H4 (cell line): ENCODE results near the gene PRELID2. TPM values are rescaled to one million over a fixed set of nuclear protein-coding genes. Genes with fewer than 3 reads are reported as not detected.
"Not testable (repeated sequence)": the region's sequence is repeated elsewhere in the genome, so short reads cannot be mapped to it uniquely, and the experiment has no call there.

ENCODE experiments used
- DNase-seq: peaks from one replicate; pipeline ENCODE4 v3.0.0-alpha.2; 2015; ENCODE audit warnings: low spot score
- total RNA-seq: library from RNA; depleted of rRNA; stranded (reverse); fragments of >200 nt; shearing (Covaris generic); gene quantifications from 2 replicates; pipeline ENCODE4 v1.2.3, GENCODE V29; 2014; rRNA removed

PRELID2 gene
- total RNA-seq, 1 experiment from 2014 or later, result 8.9 TPM

DNA sequence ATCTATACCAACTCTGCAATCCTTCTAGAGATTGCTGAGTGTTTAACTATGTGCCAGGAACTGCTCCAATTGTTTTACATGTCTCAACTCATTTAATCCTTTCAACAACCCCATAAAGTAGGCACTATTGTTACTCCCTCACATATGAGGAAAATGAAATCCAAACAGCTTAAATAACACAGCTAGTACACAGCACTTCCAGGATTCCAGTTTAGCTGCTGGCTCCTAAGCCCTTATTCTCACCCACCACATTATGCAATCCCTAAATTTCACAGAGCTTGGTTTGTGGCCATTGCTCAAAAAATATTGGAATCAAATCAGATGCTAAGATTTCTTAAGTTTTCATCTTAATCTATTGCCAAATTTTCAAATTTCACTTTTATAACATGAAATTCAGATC is 84.9 kb downstream of the PRELID2 start:
- DNase-seq, result no peak

GRCh38 chr5:145743396-145744061 is 91.6 kb downstream of the PRELID2 start:
- DNase-seq, result no peak

DNA sequence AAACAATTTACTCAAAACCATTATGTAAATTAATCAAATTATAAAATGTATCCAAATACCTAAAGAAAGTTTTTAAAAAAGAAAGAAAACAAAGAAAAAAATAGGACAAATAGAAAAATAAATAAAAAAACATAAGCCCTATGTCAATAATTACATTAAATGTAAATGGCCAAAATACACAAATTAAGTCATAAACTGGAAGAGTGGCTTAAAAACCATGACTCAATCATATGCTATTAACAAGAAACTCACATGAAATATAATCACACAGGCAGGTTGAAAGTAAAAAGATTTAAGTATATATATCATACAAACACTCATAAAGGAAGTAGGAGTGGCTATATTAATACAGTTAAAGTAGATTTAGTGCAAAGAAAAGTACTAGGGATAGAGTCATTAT is 95.3 kb downstream of the PRELID2 start:
- DNase-seq, result no peak

- DNase-seq, result no peak
Observed at GRCh38 chr5:145738227-145738626, 96.9 kb downstream of the PRELID2 start.

- DNase-seq, result no peak
Observed at GRCh38 chr5:145737578-145737977, 97.6 kb downstream of the PRELID2 start.

DNA sequence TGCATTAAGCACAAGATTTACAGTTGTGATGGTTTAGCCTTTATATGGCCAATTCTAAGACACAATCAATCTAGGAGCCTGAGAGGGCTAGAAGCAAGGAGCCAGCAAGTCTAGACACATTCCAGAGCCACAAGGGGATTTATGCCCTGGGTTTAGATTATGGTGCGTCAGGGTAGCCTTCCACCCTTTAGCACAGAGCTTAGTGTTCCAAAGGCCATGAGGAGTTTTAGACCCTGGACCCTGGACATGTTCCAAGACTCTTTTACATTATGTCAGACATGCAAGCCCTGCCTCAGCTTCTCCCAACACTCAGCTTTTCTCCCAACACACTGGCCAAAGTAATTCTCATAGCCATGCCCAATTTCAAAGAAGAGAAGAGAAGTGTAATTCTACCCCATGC is 105.2 kb downstream of the PRELID2 start:
- not testable (repeated sequence) for DNase-seq

DNA sequence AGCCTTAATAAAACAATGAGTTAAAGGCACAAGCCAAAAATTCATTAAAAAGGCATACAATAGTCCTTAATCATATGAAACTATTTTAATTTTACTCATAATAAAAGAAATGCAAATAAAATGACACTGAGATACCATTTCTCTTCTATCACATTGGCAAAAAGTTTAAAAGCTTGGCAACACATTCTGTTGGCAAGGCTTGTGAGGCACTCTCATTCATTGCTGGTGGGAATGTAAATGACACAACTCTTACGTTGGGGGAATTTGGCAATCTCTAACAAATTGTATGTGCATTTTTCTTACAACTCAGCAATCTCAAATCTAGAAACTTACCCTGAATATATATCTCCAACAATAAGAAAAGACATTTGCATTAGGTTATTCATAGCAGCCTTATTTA is 111.6 kb downstream of the PRELID2 start:
- DNase-seq, result no peak

GRCh38 chr5:145718956-145719355 is 116.2 kb downstream of the PRELID2 start:
- DNase-seq, result peak; percentile 22

- DNase-seq, result no peak
Observed at GRCh38 chr5:145715412-145715811, 119.7 kb downstream of the PRELID2 start.

GRCh38 chr5:145712245-145712644 is 122.9 kb downstream of the PRELID2 start:
- no peak for DNase-seq

DNA sequence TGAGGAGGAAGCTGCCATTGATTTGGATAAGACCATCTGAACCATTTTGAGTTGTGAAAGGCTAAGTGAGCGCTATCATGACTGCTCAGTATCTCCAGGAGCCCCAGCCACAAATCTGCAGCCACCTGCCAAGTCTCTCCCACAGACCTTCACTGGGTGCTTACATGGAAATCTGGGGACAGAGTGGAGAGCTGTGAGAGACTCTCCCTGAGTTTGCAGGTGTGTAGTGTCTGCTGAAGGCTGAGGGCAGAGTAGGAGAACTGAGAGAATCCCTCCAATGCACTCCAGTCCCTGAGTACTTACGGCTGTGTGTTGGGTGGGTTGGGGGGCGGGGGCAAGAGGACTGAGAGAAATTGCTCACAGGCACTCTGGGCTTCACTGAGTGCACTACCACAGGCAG is 123.7 kb downstream of the PRELID2 start:
- no peak for DNase-seq

Other genes with a start within 250 kb of the PRELID2 start
- not detected in 2 replicates for gene GRXCR2, start 37.7 kb upstream of the PRELID2 start, total RNA-seq
- gene SH3RF2, start 101.2 kb upstream of the PRELID2 start, total RNA-seq, result 1.6 and 3.0 TPM in 2 replicates